GM23248 (cell line): ENCODE results near the gene EXOSC6.

ENCODE experiments used
- EZH2 ChIP-seq: fragments of 200-600 bp; sonication (generic); IDR thresholded peaks from 2 replicates; pipeline ENCODE4 v1.6.1; 2018; ENCODE audit warnings: antibody characterized with exemption, mild to moderate bottlenecking; ENCODE audit not compliant: insufficient read depth, poor library complexity, severe bottlenecking
- EZH2phosphoT487 ChIP-seq: fragments of 200-600 bp; sonication (generic); IDR thresholded peaks from 2 replicates; pipeline ENCODE4 v1.6.1; 2018; ENCODE audit warnings: antibody characterized with exemption, moderate library complexity, mild to moderate bottlenecking, low read depth; ENCODE audit not compliant: insufficient read depth

GRCh38 chr16:70267516-70267915, 15.8 kb upstream of the EXOSC6 start:
- TF ChIP-seq EZH2phosphoT487 = no peak
- no peak for TF ChIP-seq EZH2
